HG03159 (cell line): ENCODE measurements around the gene MGRN1.

Experiments
- ATAC-seq: cut with Tn5 transposase; IDR thresholded peaks from one replicate; pipeline ENCODE4 v1.9.1; 2021; ENCODE audit warnings: mild to moderate bottlenecking, moderate library complexity; ENCODE audit not compliant: unreplicated experiment

The MGRN1 gene

GRCh38 chr16:4696172-4696904 lies 71.7 kb downstream of the MGRN1 start:
- no peak for ATAC-seq

GRCh38 chr16:4696905-4697847 lies 72.5 kb downstream of the MGRN1 start:
- ATAC-seq = no peak

- ATAC-seq = no peak
These were observed 73.2 kb downstream of the MGRN1 start for GRCh38 chr16:4697848-4698291.

GRCh38 chr16:4698321-4699045 lies 73.9 kb downstream of the MGRN1 start:
- ATAC-seq = no peak

- no peak for ATAC-seq
These were observed 74.5 kb downstream of the MGRN1 start for GRCh38 chr16:4699046-4699556.

- ATAC-seq = no peak
These were observed 75.9 kb downstream of the MGRN1 start for GRCh38 chr16:4700380-4700996.

- no peak for ATAC-seq
These were observed 76.5 kb downstream of the MGRN1 start for GRCh38 chr16:4700997-4701743.

GRCh38 chr16:4701791-4702465 lies 77.3 kb downstream of the MGRN1 start:
- ATAC-seq = no peak

GRCh38 chr16:4702466-4702808 lies 77.8 kb downstream of the MGRN1 start:
- ATAC-seq = no peak

- no peak for ATAC-seq
These were observed 79.3 kb downstream of the MGRN1 start for GRCh38 chr16:4703906-4704305.

- no peak for ATAC-seq
These were observed 79.9 kb downstream of the MGRN1 start for GRCh38 chr16:4704491-4704890.

- no peak for ATAC-seq
These were observed 80.3 kb downstream of the MGRN1 start for GRCh38 chr16:4704913-4705312.

GRCh38 chr16:4706871-4707270 lies 82.2 kb downstream of the MGRN1 start:
- ATAC-seq = no peak

- no peak for ATAC-seq
These were observed 84.9 kb downstream of the MGRN1 start for GRCh38 chr16:4709481-4709880.

- no peak for ATAC-seq
These were observed 89.3 kb downstream of the MGRN1 start for GRCh38 chr16:4713663-4714501.

- no peak for ATAC-seq
These were observed 90.4 kb downstream of the MGRN1 start for GRCh38 chr16:4714996-4715395.

GRCh38 chr16:4718466-4718865 lies 93.8 kb downstream of the MGRN1 start:
- no peak for ATAC-seq

- no peak for ATAC-seq
These were observed 98.6 kb downstream of the MGRN1 start for GRCh38 chr16:4723071-4723767.
